Measurements from ENCODE around the gene MAEA. TPM values are rescaled to one million over a fixed set of nuclear protein-coding genes. Genes with fewer than 3 reads are reported as not detected.

MAEA gene
- total RNA-seq (ENCODE audit: low replicate concordance), result 63.7 and 103 TPM in 2 replicates

DNA sequence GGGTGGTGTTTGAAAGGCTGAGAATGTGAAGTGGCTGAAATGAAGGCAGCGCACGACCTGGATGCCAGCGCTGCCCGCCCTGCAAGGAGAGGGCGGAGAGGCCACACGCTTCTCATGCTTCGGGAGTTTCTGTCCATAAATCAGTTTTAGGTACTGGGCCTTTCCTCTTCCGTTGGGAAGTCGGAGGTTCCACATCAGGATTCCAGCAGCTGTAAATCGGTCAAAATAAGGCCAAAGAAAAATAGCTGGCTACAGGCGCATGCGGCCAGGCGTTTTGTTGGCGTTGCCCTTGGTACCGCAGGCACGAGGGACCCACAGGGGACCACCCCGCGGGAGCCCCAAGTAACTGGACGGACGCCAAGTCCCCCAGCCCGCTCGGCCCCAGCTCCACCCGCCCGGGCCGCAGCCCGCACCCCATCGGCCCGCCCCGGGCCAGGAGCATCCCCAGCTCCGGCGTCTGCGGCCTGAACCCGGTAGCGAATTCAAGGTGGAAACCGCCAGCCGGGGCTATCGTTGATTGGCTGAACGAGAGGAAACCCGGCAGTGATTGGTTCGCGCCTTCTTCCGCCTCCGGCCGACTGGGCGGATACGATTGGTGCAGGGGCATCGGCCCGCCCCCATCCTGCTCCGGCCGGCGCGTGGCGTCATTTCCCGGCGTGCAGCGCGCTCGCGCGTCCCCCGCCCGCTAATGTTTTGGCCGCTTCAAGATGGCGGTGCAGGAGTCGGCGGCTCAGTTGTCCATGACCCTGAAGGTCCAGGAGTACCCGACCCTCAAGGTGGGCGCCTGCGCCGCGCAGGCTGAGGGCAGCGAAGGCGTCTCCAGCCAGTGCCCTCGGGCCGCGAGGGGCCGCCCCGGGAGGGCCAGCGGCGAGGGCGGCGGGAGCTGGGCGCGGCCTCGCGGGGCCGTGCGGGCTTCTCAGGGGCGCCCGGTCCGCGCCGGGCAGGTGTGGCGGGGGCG lies at the start of gene MAEA:
Gene MAEA, plus strand, starts transcription at position 685 of the 958 bp plus-strand sequence. Its CDS starts 23 bp downstream, at position 708.

DNA sequence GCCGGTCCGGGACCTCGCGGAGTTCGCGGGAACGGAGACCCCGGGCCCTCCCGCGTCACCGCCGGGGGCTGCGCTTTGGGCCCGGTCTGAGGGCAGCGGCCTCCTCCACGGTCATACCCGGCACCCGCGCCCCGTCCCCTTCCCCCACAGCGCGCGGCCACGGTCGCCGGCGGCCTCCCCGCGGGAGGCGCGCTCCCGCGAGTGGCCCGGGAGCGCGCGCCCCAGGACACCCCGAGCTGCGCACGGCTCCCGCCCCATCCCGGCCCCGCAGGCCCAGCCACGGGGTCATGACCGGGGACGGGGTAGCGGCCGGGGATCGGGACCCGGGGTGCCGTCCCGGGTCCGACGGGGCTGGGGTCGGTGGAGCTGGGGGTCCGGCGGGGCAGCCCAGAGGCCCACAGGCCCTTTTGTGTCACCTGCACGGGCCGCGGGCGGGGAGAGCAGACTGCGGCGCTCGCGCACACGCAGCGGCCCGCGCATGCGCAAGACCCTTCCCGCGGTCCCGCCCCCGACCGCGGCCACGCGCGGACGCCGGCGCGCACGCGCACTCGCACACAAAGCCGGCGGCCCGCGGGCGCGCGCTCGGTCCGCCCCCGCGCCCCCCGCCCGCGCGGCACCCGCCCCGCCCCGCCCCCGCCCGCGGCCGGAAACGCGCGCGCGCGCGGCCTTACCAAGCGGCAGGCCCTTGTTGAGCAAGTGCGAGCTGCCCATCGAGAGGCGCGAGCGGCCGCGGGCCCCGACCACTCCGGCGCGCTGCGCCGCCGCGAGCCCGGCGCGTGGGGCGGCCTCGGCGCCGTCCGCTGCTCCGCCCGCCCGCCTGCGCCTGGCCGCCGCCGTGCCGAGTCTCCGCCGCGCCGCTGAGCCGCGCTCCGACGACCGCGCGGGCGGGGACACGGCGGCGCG lies 41.2 kb upstream of the MAEA start, which contains the start of gene CTBP1:
Gene CTBP1, minus strand, starts transcription at position 886 of the 903 bp plus-strand sequence. CDS start 7,799 bp downstream, outside the sequence.

GRCh38 chr4:1346781-1347409 lies 57.2 kb downstream of the MAEA start, which contains the start of gene UVSSA:
UVSSA (plus strand) TSS chr4:1347208; CDS start chr4:1348092, 884 bp downstream.

Other genes with a start within 250 kb of the MAEA start
- gene RNF212, start 176.3 kb upstream of the MAEA start, total RNA-seq (ENCODE audit: low replicate concordance), result 0.60 and 0.82 TPM in 2 replicates
- 3.5 and 79.9 TPM in 2 replicates for gene SPON2, start 117.3 kb upstream of the MAEA start, total RNA-seq (ENCODE audit: low replicate concordance)
- gene CTBP1, start 40.8 kb upstream of the MAEA start, total RNA-seq (ENCODE audit: low replicate concordance), result 191 and 234 TPM in 2 replicates
- gene UVSSA, start 57.3 kb downstream of the MAEA start, total RNA-seq (ENCODE audit: low replicate concordance), result 5.3 and 6.6 TPM in 2 replicates
- not detected in 2 replicates for gene NKX1-1, start 116.6 kb downstream of the MAEA start, total RNA-seq (ENCODE audit: low replicate concordance)

Measured in smooth muscle cell of the coronary artery (primary cell).